Erythroblast (primary cell): ENCODE data around the gene SPINT1.

ENCODE experiments used
- GATA1 ChIP-seq: IDR thresholded peaks from 2 replicates; pipeline ENCODE4 v1.6.1; 2011; ENCODE audit warnings: low read depth, mild to moderate bottlenecking, control low read depth, low read length, moderate library complexity
- POLR2A ChIP-seq: IDR thresholded peaks from 2 replicates; pipeline ENCODE4 v1.6.1; 2011; ENCODE audit warnings: mild to moderate bottlenecking, low read length

DNA sequence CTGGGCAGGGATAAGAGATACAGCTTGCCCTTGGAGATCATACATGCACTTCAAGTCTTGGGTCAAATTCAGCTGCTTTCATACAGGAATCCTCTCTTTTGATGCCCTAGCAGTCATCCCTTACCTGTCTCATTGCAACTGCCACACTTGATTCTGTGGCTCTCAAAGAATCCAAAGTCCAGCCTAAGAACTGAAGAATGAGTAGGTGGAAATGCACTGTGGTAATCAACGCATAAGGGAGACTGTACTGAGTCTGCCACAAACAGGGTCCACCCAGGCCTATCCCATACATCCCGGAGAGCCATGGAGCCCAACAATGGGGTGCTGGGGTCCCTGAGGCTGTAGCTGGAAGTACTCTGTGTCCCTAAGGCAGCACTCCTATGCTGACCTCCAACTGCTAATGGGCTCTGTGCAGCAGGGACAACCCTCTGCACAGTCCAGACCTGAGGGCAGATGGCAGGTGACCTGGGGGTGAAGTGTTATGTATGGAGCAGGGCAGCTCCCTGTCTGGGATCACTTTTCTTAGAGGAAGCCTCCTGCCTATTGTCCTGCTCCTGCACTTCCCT is 48.7 kb downstream of the SPINT1 start:
- TF ChIP-seq POLR2A: no peak
- no peak for TF ChIP-seq GATA1
